ENCODE measurements around the gene LSM3. TPM values are rescaled to one million over a fixed set of nuclear protein-coding genes. Genes with fewer than 3 reads are reported as not detected.

Gene LSM3
- total and polyA plus RNA-seq, 2 of the 4 experiments (the other 2 are of a cell fraction) = 3.4 to 11.5 TPM

- dilution Hi-C loops (cut with HindIII; ENCODE audit: low sequenced_read_pairs, unreplicated experiment) (no loop called here), intact Hi-C loops (cut with micrococcal nuclease) (no loop called here), in situ Hi-C loops (cut with MboI; ENCODE audit: low sequenced_read_pairs) (no loop called here)
- Histone ChIP-seq H3K27me3 (ENCODE audit: control insufficient read depth, insufficient read depth, low read length) (no peaks in the 10 kb centered on the region), H3K14ac (replicated peaks; ENCODE audit: low read depth, low read length) (no peak overlapping the region), H2AFZ (replicated peaks; ENCODE audit: low read length, poor library complexity) (no peak overlapping the region), H3K36me3 (ENCODE audit: control insufficient read depth, insufficient read depth, low read length) (peaks cover 61% of the 10 kb centered on the region), H3K4me2 (ENCODE audit: low read depth, low read length) (no peak overlapping the region), H3K79me1 (ENCODE audit: low read depth in 1 of 2, low read length in 2 of 2) (peaks cover 40 to 47% of the 10 kb centered on the region in 2 experiments), H4K91ac (ENCODE audit: insufficient read depth, low read depth, low read length) (no peak overlapping the region), H3K4me1 (ENCODE audit: control insufficient read depth, insufficient read depth, low read length) (peaks cover 6% of the 10 kb centered on the region; the same call in 1 of the 2 replicates), H3K56ac (ENCODE audit: extremely low read depth, insufficient read depth, low read length) (no peak overlapping the region), H3K27ac (ENCODE audit: insufficient read depth, low read length) (no peak overlapping the region), H2BK5ac (ENCODE audit: low read depth, low read length, poor library complexity, severe bottlenecking) (no peak overlapping the region), H4K8ac (ENCODE audit: low read depth in 2 of 2, low read length in 2 of 2) (no peak overlapping the region), H4K5ac (ENCODE audit: low read depth, low read length) (no peak overlapping the region), H2BK20ac (ENCODE audit: low read depth, low read length) (no peak overlapping the region), H3K23ac (ENCODE audit: low read depth, low read length) (no peak overlapping the region), H3K4ac (ENCODE audit: low read depth, low read length) (no peak overlapping the region), H3K9ac (ENCODE audit: low read depth, low read length) (no peak overlapping the region), H3K4me3 (ENCODE audit: insufficient read depth, low read depth, low read length) (no peak overlapping the region), H3K9me1 (ENCODE audit: insufficient read depth, low read length) (peaks cover 8% of the 10 kb centered on the region), H2AK9ac (replicated peaks; ENCODE audit: low read depth, low read length, poor library complexity) (no peak overlapping the region), H2BK15ac (ENCODE audit: low read depth, low read length) (no peak overlapping the region), H2BK120ac (ENCODE audit: low read depth, low read length) (no peak overlapping the region), H2AK5ac (ENCODE audit: low read depth, low read length) (no peak overlapping the region), H4K20me1 (ENCODE audit: insufficient read depth, low read length) (no peaks in the 10 kb centered on the region), H3K18ac (ENCODE audit: low read depth, low read length) (no peak overlapping the region), H3K9me3 (ENCODE audit: control insufficient read depth, insufficient read depth, low read length) (no peaks in the 10 kb centered on the region)
- ATAC-seq (ENCODE audit: low read depth) (no peak), DNase-seq (no peak)
- WGBS, 2 experiments (ENCODE audit: extremely low coverage in 2 of 2, insufficient read length in 1 of 2) = no CpG with 5 or more reads among the region's 2 CpGs
- POLR2A ChIA-PET (ENCODE audit: unreplicated experiment) = no interaction called here
- CTCF ChIA-PET = no interaction called here
- no peak for TF ChIP-seq USF2 (IDR thresholded peaks at IDR 0.05; ENCODE audit: low read depth, low read length)
- TF ChIP-seq ELK1 (IDR thresholded peaks at IDR 0.05; ENCODE audit: borderline replicate concordance, low read depth, low read length) = no peak
- TF ChIP-seq POLR2A (IDR thresholded peaks at IDR 0.05; ENCODE audit: low read depth, low read length) = no peak
- TF ChIP-seq BHLHE40 (IDR thresholded peaks at IDR 0.05; ENCODE audit: low read depth, low read length) = no peak
- no peak for TF ChIP-seq MXI1 (IDR thresholded peaks at IDR 0.05; ENCODE audit: borderline replicate concordance, low read depth, low read length)
- no peak for TF ChIP-seq FOS (IDR thresholded peaks at IDR 0.05; ENCODE audit: low read depth, low read length)
- TF ChIP-seq RFX5 (IDR thresholded peaks at IDR 0.05; ENCODE audit: low read depth, low read length) = no peak
- no peak for TF ChIP-seq MAFK (IDR thresholded peaks at IDR 0.05; ENCODE audit: low read depth, low read length)
- no peak for TF ChIP-seq NFE2L2 (IDR thresholded peaks at IDR 0.05; ENCODE audit: low read depth, low read length)
- no peak for TF ChIP-seq CHD1 (IDR thresholded peaks at IDR 0.05; ENCODE audit: low read depth, low read length)
- no peak for TF ChIP-seq MAZ (IDR thresholded peaks at IDR 0.05; ENCODE audit: borderline replicate concordance, low read depth, low read length)
- no peak for TF ChIP-seq RAD21 (IDR thresholded peaks at IDR 0.05; ENCODE audit: low read length)
- TF ChIP-seq CEBPB (IDR thresholded peaks at IDR 0.05; ENCODE audit: low read depth, low read length) = no peak
- no peak for TF ChIP-seq SMC3 (IDR thresholded peaks at IDR 0.05; ENCODE audit: low read depth, low read length)
- BruUV-seq (replicated peaks) = TSS peak; percentile 11
Observed at GRCh38 chr3:14169435-14169834, 9.2 kb upstream of the LSM3 start.
